ENCODE results near the gene SYMPK. TPM values are rescaled to one million over a fixed set of nuclear protein-coding genes. Genes with fewer than 3 reads are reported as not detected.

The SYMPK gene
- total RNA-seq, 4 donors from 2014 or later: 15.7 to 50.5 (median 28.8) TPM

GRCh38 chr19:45863335-45863839 is 440 bp upstream of the SYMPK start:
- no peak for TF ChIP-seq CTCF (IDR thresholded peaks at IDR 0.05; ENCODE audit: low read depth)

- TF ChIP-seq CTCF (IDR thresholded peaks at IDR 0.05; ENCODE audit: low read depth): no peak
Observed at GRCh38 chr19:45862271-45862563, 730 bp downstream of the SYMPK start.

DNA sequence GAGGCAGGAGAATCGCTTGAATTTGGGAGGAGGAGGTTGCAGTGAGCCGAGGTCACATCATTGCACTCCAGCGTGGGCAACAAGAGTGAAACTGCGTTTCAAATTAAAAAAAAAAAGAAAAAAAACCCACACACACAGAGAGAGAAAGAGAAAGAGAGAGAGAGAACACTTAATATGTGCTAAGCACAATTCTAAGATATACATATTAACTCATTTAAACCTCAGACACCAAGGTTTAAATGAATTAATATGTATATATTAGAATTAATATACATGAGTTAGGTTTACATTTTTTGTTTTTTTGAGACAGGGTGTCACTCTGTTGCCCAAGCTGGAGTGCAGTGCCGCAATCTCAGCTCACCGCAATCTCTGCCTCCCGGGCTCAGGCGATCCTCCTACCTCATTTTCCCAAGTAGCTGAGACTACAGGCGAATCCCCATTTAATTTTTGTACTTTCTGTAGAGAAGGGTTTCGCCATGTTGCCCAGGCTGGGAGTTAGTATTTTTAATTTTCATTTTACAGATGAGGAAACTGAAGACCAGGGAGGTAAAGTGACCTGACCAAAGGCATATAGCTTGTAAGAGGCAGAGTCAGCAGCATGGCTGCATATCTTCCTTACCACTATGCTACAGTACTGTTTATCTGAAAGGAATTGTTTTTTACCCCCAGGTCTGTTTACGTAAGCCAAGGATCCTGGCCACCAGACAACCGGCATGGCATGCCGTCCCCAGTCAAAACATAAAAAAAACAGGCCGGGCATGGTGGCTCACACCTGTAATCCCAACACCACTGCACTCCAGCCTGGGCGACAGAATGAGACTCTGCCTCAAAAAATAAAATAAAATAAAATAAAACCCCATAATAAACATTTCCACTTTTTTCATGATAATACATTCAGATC is 2.3 kb downstream of the SYMPK start:
- TF ChIP-seq CTCF (IDR thresholded peaks at IDR 0.05; ENCODE audit: low read depth): no peak

- no peak for TF ChIP-seq CTCF (IDR thresholded peaks at IDR 0.05; ENCODE audit: low read depth)
Observed at GRCh38 chr19:45854167-45854778, 8.7 kb downstream of the SYMPK start.

- no peak for TF ChIP-seq CTCF (IDR thresholded peaks at IDR 0.05; ENCODE audit: low read depth)
Observed at GRCh38 chr19:45852983-45853382, 10.0 kb downstream of the SYMPK start.

DNA sequence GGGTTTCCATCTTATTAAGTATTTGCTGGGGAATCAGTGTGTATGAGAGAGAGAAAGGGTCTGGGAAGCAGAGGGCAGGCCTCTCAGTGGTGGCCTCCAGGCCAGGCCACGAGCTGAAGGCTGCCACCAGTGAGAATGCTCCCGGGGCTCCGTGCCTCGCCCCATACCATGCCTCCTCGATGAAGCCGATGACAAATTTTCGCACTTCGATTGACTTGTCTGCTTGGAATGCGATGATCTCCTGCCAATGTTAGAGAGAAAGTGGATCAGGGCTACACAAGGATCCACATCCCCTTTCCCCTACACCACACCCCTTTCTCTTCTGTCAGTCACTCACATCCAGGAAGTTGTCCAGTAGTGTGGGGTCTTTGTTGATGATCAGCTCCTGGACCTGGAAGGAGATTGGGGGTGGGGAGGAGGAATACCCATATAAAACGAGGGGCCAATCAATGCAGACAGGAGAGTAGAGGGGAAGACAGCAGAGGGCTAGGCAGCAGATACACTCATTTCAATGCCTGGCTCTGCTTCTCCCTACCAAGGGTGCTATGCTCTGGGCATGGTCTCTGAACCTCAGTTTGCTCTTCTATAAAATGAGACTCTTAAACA is 10.7 kb downstream of the SYMPK start:
- TF ChIP-seq CTCF (IDR thresholded peaks at IDR 0.05; ENCODE audit: low read depth): no peak

DNA sequence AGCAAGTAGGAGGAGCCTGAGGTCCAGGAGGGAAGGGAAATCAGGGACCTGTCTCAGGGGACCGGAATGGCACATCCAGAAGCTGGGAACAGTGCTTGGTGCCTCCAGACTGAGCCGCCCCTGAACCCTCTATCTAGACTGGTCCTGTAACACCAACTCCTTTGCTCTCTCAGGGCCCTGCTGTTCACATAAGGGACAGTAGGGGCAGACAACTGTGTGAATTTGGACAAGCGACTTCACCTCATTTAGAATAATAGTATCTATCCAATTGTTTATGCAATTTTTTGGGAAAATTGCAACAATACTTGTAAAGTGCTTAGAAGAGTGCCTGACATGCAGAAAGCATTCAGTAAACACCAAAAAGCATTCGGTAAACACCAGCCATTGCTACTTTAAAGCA is 14.0 kb downstream of the SYMPK start:
- no peak for TF ChIP-seq CTCF (IDR thresholded peaks at IDR 0.05; ENCODE audit: low read depth)
